Activated CD4-positive, alpha-beta memory T cell treated with anti-CD3 and anti-CD28 coated beads for 36 hours (primary cell): ENCODE measurements around the gene CACNG4. TPM values are rescaled to one million over a fixed set of nuclear protein-coding genes. Genes with fewer than 3 reads are reported as not detected.

Experiments
- CTCF ChIA-PET: fragments of 350-600 bp; sonication (Branson Sonifier 250); formaldehyde crosslinking; loops from one replicate; lab custom pipeline; 2021; ENCODE audit warnings: antibody characterized with exemption, inconsistent platforms; lab: Charles Lee
- POLR2A ChIA-PET: fragments of 350-600 bp; sonication (Branson Sonifier 250); formaldehyde crosslinking; loops from one replicate; lab custom pipeline; 2021; ENCODE audit warnings: antibody characterized with exemption; lab: Charles Lee
- DNase-seq: peaks from one replicate; pipeline ENCODE4 v3.0.0-alpha.2; 2020
- H3K27ac Mint-ChIP-seq: one replicate; pipeline ENCODE4 v1.8.0; 2021; ENCODE audit warnings: mixed read lengths
- H3K27me3 Mint-ChIP-seq: one replicate; pipeline ENCODE4 v1.8.0; 2021; ENCODE audit warnings: mixed read lengths
- H3K36me3 Mint-ChIP-seq: one replicate; pipeline ENCODE4 v1.8.0; 2021; ENCODE audit warnings: mixed read lengths
- H3K4me1 Mint-ChIP-seq: one replicate; pipeline ENCODE4 v1.8.0; 2021; ENCODE audit warnings: low read depth, mixed read lengths
- H3K4me3 Mint-ChIP-seq: one replicate; pipeline ENCODE4 v1.8.0; 2021; ENCODE audit warnings: mild to moderate bottlenecking, mixed read lengths
- H3K9me3 Mint-ChIP-seq: one replicate; pipeline ENCODE4 v1.8.0; 2021; ENCODE audit warnings: mixed read lengths
- intact Hi-C: fragments of 100-400 bp; cut with micrococcal nuclease; formaldehyde crosslinking; loops from one replicate; pipeline ENCODE4 v1.15.1; 2023
- total RNA-seq, 2 experiments: library from RNA; stranded (reverse); gene quantifications; one replicate each; pipeline ENCODE4 v1.2.3, GENCODE V29; 2021

CACNG4 gene
- total RNA-seq, 2 experiments from 2014 or later, result not detected

DNA sequence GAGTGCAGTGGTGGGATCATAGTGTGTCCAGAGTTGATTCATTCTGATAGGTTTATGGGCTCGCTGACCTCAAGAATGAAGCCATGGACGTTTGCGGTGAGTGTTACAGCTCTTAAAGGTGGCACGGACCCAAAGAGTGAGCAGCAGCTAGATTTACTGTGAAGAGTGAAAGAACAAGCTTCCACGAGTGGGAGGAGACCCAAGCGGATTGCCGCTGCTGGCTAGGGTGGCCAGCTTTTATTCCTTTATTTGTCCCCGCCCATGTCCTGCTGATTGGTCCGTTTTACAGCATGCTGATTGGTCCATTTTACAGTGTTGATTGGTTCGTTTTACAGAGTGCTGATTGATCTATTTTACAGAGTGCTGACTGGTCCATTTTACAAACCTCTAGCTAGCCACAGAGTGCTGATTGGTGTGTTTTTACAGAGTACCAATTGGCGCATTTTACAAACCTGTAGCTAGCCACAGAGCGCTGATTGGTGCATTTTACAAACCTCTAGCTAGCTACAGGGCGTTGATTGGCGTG is 17.5 kb downstream of the CACNG4 start:
- CTCF ChIA-PET, result no interaction called here
- intact Hi-C loops, result no loop called here
- Mint-ChIP-seq H3K9me3 (no peaks in the 10 kb centered on the region), H3K27ac (no peak overlapping the region), H3K4me1 (peaks cover 8% of the 10 kb centered on the region), H3K27me3 (peaks cover 44% of the 10 kb centered on the region), H3K4me3 (no peak overlapping the region), H3K36me3 (no peaks in the 10 kb centered on the region)
- POLR2A ChIA-PET, result no interaction called here
- no peak for DNase-seq

DNA sequence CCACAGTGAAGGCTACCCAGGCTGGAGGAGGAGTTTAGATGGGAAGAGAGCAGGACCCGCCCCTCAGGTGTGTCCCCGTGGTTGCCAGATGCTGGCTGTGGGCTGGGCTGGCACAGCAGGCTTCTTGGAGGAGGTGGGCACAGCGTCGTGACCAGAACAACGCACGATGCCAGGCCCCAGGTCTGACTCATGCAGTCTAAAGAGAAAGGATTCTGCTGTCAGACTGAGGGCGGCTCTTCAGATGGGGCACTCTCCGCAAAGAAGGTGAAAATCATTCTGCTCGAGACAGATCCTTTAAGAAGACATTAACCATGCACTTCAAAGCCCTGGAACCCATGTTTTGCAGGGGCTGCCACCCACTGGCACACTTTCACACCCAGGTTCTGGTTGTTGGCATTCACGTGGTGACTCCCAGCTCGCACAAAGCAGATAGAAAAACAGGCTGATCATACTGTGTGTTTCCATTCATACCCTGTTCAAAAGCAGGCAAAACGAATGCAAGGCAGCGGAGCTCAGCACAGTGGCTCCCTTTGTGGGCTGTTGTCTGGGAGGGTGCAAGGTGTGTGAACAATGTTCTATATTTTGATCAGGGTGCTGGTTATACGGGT is 19.0 kb downstream of the CACNG4 start:
- Mint-ChIP-seq H3K27ac (no peak overlapping the region), H3K4me3 (no peak overlapping the region), H3K4me1 (peaks cover 8% of the 10 kb centered on the region), H3K27me3 (peaks cover 38% of the 10 kb centered on the region), H3K9me3 (no peaks in the 10 kb centered on the region), H3K36me3 (no peaks in the 10 kb centered on the region)
- peak; percentile 13 for DNase-seq
- intact Hi-C loops, result no loop called here
- ChIA-PET CTCF (interaction anchor here (0.7 kb wide), 1 partner anchor 784 kb away, joined by 3 read pairs; no protein-coding TSS in a partner anchor), POLR2A (no interaction called here)

DNA sequence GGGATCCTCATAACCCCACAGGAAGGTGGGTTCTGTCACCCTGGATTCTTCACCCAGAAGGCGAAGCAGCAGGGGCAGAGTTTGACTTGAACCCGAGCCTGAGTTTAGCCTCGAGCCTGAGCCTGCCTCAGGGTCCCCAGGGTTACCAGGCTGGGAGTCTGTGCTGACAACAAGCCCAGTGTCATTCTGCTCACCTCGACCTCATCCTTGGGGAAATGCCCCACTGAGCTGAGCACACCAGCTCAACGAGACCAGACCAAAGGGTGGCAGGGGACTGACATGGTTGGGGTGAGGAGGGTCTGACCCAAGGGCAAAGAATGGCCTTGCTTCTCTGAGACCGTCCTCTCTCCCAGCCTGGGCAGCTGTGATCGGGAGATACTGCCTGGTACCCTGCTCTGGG is 20.2 kb downstream of the CACNG4 start:
- ChIA-PET CTCF (no interaction called here), POLR2A (no interaction called here)
- no peaks in the 10 kb centered on the region for H3K36me3 Mint-ChIP-seq
- no peak overlapping the region for H3K27ac Mint-ChIP-seq
- intact Hi-C loops, result no loop called here
- peaks cover 8% of the 10 kb centered on the region for H3K4me1 Mint-ChIP-seq
- H3K4me3 Mint-ChIP-seq, result no peak overlapping the region
- no peaks in the 10 kb centered on the region for H3K9me3 Mint-ChIP-seq
- H3K27me3 Mint-ChIP-seq, result peaks cover 33% of the 10 kb centered on the region
- no peak for DNase-seq

DNA sequence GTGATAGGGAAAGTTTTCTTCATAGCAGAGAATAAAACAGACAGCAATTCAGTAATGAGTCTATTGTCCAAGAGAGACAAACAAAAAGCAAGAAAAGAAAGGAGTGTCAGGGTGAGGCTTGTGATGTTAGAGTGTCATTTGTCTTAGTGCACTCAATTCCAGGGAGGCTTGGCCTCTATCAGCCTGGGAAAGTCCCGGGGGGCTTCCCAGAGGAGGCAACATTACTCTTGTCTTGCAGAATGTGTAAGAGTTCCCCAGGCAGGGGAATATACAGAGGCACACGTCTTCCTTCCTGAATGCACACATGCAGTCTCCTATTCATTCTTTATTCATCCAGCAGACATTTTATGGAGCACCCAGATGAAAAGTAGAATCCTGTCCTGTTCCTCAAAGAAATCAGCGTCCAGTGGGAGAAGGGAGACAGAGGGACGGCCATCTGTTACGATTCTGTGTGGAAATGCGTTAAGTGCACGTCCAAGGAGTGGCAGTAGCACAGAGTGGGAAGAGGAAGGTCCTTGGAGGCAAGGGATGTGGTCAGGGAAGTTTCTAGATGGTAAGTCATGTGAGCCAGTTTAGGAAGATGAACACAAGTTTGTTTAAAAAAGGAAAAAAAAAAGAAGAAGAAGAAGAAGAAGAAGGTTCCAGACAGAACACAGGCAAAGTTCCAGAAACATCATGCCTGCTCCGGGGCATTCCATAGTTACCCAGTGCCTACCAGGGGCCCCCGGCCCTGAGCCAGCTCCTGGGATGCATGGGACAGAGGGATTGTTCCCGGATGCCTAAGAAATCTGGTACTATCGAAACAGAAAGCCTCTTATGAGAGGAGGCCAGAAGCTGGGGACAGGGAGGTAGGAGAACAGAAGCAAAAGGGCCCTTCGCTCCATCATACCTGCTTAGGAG is 21.1 kb downstream of the CACNG4 start:
- no peaks in the 10 kb centered on the region for H3K36me3 Mint-ChIP-seq
- POLR2A ChIA-PET, result no interaction called here

DNA sequence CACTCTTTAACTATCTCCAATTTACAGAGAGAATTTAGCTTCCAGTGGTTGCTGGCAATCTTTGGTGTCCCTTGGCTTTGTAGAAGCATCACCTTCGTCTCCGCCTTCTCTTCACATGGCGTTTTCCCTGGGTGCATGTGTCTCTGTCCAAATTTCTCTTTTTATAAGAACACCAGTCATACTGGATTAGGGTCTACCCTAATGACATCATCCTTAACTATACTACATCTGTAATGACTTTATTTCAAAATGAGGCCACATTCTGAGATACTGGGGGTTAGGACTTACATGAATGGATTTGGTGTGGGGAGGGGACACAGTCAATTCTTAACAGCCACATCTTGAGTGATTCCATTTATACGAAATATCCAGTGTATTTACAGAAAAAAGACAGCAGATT is 22.2 kb downstream of the CACNG4 start:
- Mint-ChIP-seq H3K27ac (no peak overlapping the region), H3K4me1 (peaks cover 8% of the 10 kb centered on the region), H3K27me3 (peaks cover 39% of the 10 kb centered on the region), H3K4me3 (no peak overlapping the region), H3K9me3 (no peaks in the 10 kb centered on the region), H3K36me3 (no peaks in the 10 kb centered on the region)
- no peak for DNase-seq
- POLR2A ChIA-PET, result no interaction called here
- intact Hi-C loops, result no loop called here
- CTCF ChIA-PET, result interaction anchor here (0.5 kb wide), 1 partner anchor 292 kb away, joined by 3 read pairs; no protein-coding TSS in a partner anchor

More for the DNA sequence above, 21.1 kb downstream of the CACNG4 start:
- H3K27ac Mint-ChIP-seq, result no peak overlapping the region
- H3K4me3 Mint-ChIP-seq, result no peak overlapping the region
- peak; percentile 40 for DNase-seq
- no peaks in the 10 kb centered on the region for H3K9me3 Mint-ChIP-seq
- intact Hi-C loops, result no loop called here
- CTCF ChIA-PET, result no interaction called here
- peaks cover 8% of the 10 kb centered on the region for H3K4me1 Mint-ChIP-seq
- H3K27me3 Mint-ChIP-seq, result peaks cover 34% of the 10 kb centered on the region

DNA sequence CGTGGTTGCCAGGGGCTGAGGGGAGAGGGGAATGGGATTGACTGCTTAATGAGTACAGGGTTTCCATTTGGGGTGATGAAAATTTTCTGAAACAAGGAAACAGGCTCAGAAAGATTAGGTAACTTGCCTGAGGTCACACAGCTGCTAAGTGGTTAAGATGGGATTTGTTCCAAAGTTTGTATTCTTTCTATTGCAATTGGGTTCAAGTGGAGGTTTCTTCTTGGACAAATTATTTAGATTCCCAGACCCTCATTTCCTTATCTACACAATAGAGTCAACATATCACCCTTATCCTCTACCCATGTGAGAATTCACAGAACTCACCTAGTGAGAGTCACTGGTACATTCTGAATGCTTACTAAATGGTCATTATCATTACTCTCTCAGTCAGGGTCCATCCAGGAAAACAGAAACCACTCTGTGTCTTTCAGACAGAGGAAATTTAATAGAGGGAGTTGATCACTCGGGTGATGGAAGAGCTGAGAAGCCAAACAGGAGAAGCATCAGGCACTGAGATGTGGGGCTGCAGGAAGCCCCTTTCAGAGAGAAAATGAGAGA is 22.6 kb downstream of the CACNG4 start:
- CTCF ChIA-PET, result interaction anchor here (0.5 kb wide), 1 partner anchor 293 kb away, joined by 3 read pairs; no protein-coding TSS in a partner anchor
- POLR2A ChIA-PET, result no interaction called here
- H3K27ac Mint-ChIP-seq, result no peak overlapping the region
- no peak overlapping the region for H3K4me3 Mint-ChIP-seq
- peaks cover 8% of the 10 kb centered on the region for H3K4me1 Mint-ChIP-seq
- DNase-seq, result no peak
- no peaks in the 10 kb centered on the region for H3K9me3 Mint-ChIP-seq
- intact Hi-C loops, result no loop called here
- H3K36me3 Mint-ChIP-seq, result no peaks in the 10 kb centered on the region
- H3K27me3 Mint-ChIP-seq, result peaks cover 38% of the 10 kb centered on the region

DNA sequence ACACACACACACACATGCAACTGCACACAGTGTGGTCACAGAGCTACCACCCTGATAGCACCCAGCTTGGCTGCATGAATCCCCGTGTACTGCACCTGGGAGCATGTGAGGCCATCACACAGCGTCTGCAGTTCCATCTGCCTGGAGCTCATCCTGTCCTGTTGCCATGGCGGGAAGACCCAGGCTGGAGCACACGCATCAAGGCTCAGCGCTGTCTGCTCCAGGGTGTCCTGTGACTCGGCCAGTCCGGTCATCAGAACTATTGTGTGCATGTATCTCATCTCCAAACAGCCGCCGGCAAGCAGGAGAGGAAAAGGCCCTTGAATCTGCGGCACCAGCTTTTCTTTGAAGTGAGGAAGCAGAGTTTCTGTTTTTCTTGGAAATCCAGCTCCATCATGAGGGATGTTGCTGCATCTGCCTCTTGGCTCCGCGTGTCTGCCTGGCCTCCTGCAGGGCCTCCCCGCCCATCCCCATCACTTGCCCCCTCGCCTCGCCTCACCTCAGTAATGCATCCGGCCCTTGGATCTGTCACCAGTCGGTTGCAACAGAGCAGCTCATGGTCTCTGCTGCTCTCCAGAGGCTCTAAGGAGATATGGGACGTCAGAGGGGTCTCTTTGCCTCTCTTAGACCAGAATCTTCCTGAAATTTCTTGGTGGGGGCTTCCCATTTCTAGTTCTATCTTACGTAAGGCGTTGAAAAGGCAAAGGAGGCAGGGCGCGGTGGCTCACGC is 23.7 kb downstream of the CACNG4 start:
- Mint-ChIP-seq H3K9me3 (no peaks in the 10 kb centered on the region), H3K27me3 (peaks cover 32% of the 10 kb centered on the region), H3K4me1 (peaks cover 8% of the 10 kb centered on the region), H3K36me3 (no peaks in the 10 kb centered on the region), H3K27ac (no peak overlapping the region), H3K4me3 (no peak overlapping the region)
- intact Hi-C loops, result no loop called here
- POLR2A ChIA-PET, result no interaction called here
- no peak for DNase-seq
- CTCF ChIA-PET, result interaction anchor here (0.5 kb wide), 1 partner anchor 77 kb away, joined by 3 read pairs; no protein-coding TSS in a partner anchor

DNA sequence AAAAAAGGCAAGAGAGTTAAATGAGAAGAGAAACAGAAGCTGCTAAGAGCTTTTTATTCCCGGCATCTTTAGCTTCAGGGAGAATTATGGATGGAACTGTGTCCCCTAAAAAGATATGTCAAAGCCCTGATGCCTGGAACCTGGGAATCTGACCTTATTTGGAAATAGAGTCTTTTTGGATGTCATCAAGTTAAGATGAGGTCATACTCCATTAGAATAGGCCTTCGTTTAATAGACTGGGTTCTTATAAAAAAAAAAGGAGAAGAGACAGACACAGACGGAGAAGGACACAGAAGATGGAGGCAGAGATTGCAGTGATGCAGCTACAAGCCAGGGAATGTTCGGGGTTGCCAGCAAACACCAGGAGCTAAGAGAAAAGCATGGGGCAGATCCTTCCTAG is 24.6 kb downstream of the CACNG4 start:
- POLR2A ChIA-PET, result no interaction called here
- DNase-seq, result no peak
- H3K36me3 Mint-ChIP-seq, result no peaks in the 10 kb centered on the region

DNA sequence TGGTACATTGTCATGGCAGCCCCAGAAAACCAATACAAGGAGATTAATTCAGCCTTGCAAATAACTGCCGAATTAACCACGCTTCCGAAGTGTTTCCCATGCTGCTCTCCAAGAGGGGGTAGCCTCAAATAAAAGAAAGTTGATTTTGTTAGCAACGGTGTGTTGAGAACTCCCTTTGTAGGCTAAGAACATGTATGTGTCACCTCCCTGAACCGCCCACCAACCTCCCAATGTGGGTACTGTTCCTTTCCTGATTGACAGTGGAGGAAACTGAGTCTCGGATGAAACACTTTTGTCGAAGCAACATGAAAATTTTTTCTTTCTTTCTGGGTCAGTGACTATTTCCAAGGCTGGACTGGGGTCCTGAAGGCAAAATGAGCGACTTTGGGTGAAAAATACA is 25.1 kb downstream of the CACNG4 start:
- Mint-ChIP-seq H3K9me3 (no peaks in the 10 kb centered on the region), H3K27me3 (peaks cover 27% of the 10 kb centered on the region), H3K4me3 (no peak overlapping the region), H3K36me3 (no peaks in the 10 kb centered on the region), H3K27ac (no peak overlapping the region), H3K4me1 (peaks cover 4% of the 10 kb centered on the region)
- no peak for DNase-seq
- POLR2A ChIA-PET, result no interaction called here
- intact Hi-C loops, result no loop called here
- CTCF ChIA-PET, result no interaction called here

More for the DNA sequence above, 24.6 kb downstream of the CACNG4 start:
- H3K4me3 Mint-ChIP-seq, result no peak overlapping the region
- intact Hi-C loops, result no loop called here
- no peak overlapping the region for H3K27ac Mint-ChIP-seq
- H3K9me3 Mint-ChIP-seq, result no peaks in the 10 kb centered on the region
- H3K4me1 Mint-ChIP-seq, result peaks cover 4% of the 10 kb centered on the region
- CTCF ChIA-PET, result no interaction called here
- H3K27me3 Mint-ChIP-seq, result peaks cover 29% of the 10 kb centered on the region

DNA sequence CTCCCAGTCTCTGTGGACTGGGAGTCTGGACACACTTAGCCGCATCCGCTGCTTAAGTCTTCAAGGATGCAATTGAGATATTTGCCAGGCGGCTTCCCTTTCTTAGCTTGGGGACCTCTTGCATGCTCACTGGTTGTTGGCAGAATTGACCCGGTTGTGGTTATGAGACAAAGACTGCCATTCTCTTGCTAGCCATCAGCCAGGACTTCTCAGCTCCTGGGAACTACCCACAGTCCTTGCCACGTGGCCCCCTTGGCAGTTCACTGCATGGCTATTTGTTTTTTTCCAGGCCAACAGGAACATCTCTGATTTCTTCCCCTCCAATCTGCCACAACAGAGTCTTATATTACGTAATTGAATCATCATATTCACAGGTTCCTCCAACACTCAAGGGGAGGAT is 25.5 kb downstream of the CACNG4 start:
- Mint-ChIP-seq H3K4me3 (no peak overlapping the region), H3K27ac (no peak overlapping the region), H3K9me3 (no peaks in the 10 kb centered on the region), H3K27me3 (peaks cover 25% of the 10 kb centered on the region), H3K36me3 (no peaks in the 10 kb centered on the region), H3K4me1 (peaks cover 4% of the 10 kb centered on the region)
- POLR2A ChIA-PET, result no interaction called here
- CTCF ChIA-PET, result no interaction called here
- intact Hi-C loops, result no loop called here
- DNase-seq, result no peak

DNA sequence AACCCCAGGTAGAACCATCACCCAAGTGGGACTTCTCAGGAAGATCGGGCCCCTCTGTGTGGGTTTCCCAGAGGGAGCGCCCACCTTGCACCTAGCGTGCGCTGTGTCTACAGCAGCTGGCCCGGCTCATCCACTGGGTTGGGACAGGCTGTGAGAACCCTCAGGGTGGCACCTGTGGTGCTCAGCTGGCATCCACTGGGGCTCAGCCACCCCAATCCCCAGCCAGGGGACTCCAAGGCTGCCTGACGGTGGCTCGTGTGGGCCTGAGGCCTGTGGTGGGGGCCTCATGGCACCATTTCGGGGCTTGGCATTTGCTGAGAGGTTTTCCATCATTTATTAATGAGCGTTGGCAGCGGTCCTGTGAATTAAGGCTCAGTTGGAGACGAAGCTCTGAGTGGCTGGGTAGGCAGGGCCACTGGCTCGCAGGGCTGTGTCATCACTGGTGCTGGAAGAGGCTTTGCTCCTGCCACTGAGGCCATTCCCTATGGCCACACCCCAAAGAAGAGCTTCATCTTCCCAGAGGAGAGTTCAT is 28.5 kb downstream of the CACNG4 start:
- H3K27me3 Mint-ChIP-seq, result peaks cover 12% of the 10 kb centered on the region
- H3K9me3 Mint-ChIP-seq, result no peaks in the 10 kb centered on the region
- H3K4me1 Mint-ChIP-seq, result no peaks in the 10 kb centered on the region
- POLR2A ChIA-PET, result no interaction called here
- no peak overlapping the region for H3K4me3 Mint-ChIP-seq
- DNase-seq, result no peak
- CTCF ChIA-PET, result no interaction called here
- no peak overlapping the region for H3K27ac Mint-ChIP-seq
- intact Hi-C loops, result no loop called here
- H3K36me3 Mint-ChIP-seq, result no peaks in the 10 kb centered on the region
